IMR-90 (cell line): ENCODE measurements around the gene SBF2.

Experiments
- CEBPB ChIP-seq: IDR thresholded peaks from 2 replicates; pipeline ENCODE4 v1.6.1; 2012; ENCODE audit warnings: low read depth, low read length, improper control_type of control experiment
- CHD1 ChIP-seq: IDR thresholded peaks from 2 replicates; pipeline ENCODE4 v1.6.1; 2012; ENCODE audit warnings: low read depth, low read length, improper control_type of control experiment
- CTCF ChIP-seq: conservative IDR thresholded peaks from 2 replicates; pipeline ENCODE4 v1.5.1; 2012; ENCODE audit warnings: mild to moderate bottlenecking, low read depth, low read length, improper control_type of control experiment
- ELK1 ChIP-seq: fragments of 150-350 bp; IDR thresholded peaks from 2 replicates; pipeline ENCODE4 v1.6.1; 2016; ENCODE audit warnings: low read depth, mild to moderate bottlenecking, low read length, moderate library complexity, borderline replicate concordance
- FOS ChIP-seq: fragments of 150-350 bp; IDR thresholded peaks from 2 replicates; pipeline ENCODE4 v1.6.1; 2016; ENCODE audit warnings: low read depth, low read length
- MAFK ChIP-seq: IDR thresholded peaks from 2 replicates; pipeline ENCODE4 v1.6.1; 2012; ENCODE audit warnings: low read depth, low read length, improper control_type of control experiment
- MAZ ChIP-seq: IDR thresholded peaks from 2 replicates; pipeline ENCODE4 v1.6.1; 2012; ENCODE audit warnings: low read depth, mild to moderate bottlenecking, low read length, improper control_type of control experiment, moderate library complexity, borderline replicate concordance
- NFE2L2 ChIP-seq: fragments of 150-350 bp; IDR thresholded peaks from 2 replicates; pipeline ENCODE4 v1.6.1; 2016; ENCODE audit warnings: low read depth, mild to moderate bottlenecking, low read length
- POLR2A ChIP-seq: IDR thresholded peaks from 2 replicates; pipeline ENCODE4 v1.6.1; 2012; ENCODE audit warnings: mild to moderate bottlenecking, low read depth, low read length
- RAD21 ChIP-seq: IDR thresholded peaks from 2 replicates; pipeline ENCODE4 v1.6.1; 2012; ENCODE audit warnings: low read length, improper control_type of control experiment
- RCOR1 ChIP-seq: IDR thresholded peaks from 2 replicates; pipeline ENCODE4 v1.6.1; 2012; ENCODE audit warnings: mild to moderate bottlenecking, low read length, improper control_type of control experiment; ENCODE audit not compliant: insufficient replicate concordance
- RFX5 ChIP-seq: IDR thresholded peaks from 2 replicates; pipeline ENCODE4 v1.8.0; 2012; ENCODE audit warnings: low read depth, mild to moderate bottlenecking, low read length, moderate library complexity
- SMC3 ChIP-seq: fragments of 150-350 bp; IDR thresholded peaks from 2 replicates; pipeline ENCODE4 v1.6.1; 2016; ENCODE audit warnings: low read depth, mild to moderate bottlenecking, antibody characterized with exemption, low read length, moderate library complexity
- USF2 ChIP-seq: fragments of 150-350 bp; IDR thresholded peaks from 2 replicates; pipeline ENCODE4 v1.6.1; 2017; ENCODE audit warnings: mild to moderate bottlenecking, antibody characterized with exemption, low read length, low read depth

- no peak for TF ChIP-seq MAFK
- no peak for TF ChIP-seq SMC3
- TF ChIP-seq CTCF, result no peak
- no peak for TF ChIP-seq RCOR1
- no peak for TF ChIP-seq MAZ
- no peak for TF ChIP-seq USF2
- no peak for TF ChIP-seq POLR2A
- TF ChIP-seq ELK1, result no peak
- no peak for TF ChIP-seq CEBPB
- no peak for TF ChIP-seq CHD1
- no peak for TF ChIP-seq FOS
- TF ChIP-seq NFE2L2, result no peak
- TF ChIP-seq RAD21, result no peak
- TF ChIP-seq RFX5, result no peak
Measured at GRCh38 chr11:9971894-9972293, 322.1 kb downstream of the SBF2 start.
